ENCODE data around the gene C22orf23.
A peak's percentile ranks its signal among the peaks of the same experiment; 100 is the strongest.

Gene C22orf23

DNA sequence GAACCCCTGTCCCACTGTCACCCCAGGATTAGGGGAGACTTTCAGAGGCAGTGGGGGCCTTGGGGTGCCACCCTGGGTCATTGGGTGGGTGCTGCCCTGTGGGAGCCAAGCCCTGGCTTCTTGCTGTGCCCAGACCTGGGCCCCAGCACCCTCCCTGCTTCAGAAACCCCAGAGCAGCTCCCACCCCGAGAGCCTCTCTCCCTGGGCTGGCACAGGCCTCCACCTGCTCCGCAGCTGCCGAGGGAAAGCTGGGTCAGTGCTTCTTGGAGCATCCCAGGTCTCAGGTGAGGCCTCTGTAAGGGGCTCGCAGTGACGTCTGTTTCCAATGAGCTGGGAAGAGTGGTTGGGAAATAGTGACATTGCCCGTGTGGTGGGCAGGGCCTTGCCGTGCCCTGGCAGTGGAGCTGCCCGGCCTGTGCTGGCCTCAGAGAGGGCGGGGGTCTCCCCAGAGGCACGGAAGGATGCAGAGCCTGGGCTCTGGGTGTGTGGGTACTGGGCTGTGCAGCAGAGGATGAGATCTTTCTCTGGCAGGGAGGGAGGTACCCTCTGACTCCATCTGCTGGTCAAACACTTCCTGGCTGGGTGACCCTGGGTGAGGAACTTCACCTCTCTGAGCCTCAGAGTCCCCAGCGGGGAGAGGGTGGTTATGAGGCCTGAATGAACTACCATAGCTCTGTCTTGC, 23.0 kb downstream of the C22orf23 start:
- peak; percentile 62 for DNase-seq (ENCODE audit: low read depth)
- TF ChIP-seq CTCF (conservative IDR thresholded peaks at IDR 0.05; ENCODE audit: low read depth, low read length): peak; percentile 71
- H3K4me3 ChIP-seq (ENCODE audit: low read depth, low read length): no peak overlapping the region

- DNase-seq (ENCODE audit: low read depth): no peak
- TF ChIP-seq CTCF (conservative IDR thresholded peaks at IDR 0.05; ENCODE audit: low read depth, low read length): no peak
- no peak overlapping the region for H3K4me3 ChIP-seq (ENCODE audit: low read depth, low read length)
These were observed 24.0 kb downstream of the C22orf23 start for GRCh38 chr22:37929390-37929789.

DNA sequence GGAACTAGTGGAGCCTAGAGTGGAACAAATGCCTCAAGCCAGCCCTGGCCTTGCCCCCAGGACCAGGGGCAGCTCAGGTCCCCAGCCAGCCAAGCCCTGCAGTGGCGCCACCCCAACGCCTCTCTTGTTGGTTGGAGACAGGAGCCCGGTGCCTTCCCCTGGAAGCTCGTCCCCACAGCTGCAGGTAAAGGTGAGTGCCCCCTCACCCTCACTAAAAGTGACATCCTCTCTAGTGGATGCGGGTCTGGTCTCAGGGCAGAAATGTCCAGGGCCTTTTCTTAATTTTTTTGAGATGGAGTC, 25.8 kb downstream of the C22orf23 start:
- no peak overlapping the region for H3K4me3 ChIP-seq (ENCODE audit: low read depth, low read length)
- TF ChIP-seq CTCF (conservative IDR thresholded peaks at IDR 0.05; ENCODE audit: low read depth, low read length): no peak
- DNase-seq (ENCODE audit: low read depth): no peak

DNA sequence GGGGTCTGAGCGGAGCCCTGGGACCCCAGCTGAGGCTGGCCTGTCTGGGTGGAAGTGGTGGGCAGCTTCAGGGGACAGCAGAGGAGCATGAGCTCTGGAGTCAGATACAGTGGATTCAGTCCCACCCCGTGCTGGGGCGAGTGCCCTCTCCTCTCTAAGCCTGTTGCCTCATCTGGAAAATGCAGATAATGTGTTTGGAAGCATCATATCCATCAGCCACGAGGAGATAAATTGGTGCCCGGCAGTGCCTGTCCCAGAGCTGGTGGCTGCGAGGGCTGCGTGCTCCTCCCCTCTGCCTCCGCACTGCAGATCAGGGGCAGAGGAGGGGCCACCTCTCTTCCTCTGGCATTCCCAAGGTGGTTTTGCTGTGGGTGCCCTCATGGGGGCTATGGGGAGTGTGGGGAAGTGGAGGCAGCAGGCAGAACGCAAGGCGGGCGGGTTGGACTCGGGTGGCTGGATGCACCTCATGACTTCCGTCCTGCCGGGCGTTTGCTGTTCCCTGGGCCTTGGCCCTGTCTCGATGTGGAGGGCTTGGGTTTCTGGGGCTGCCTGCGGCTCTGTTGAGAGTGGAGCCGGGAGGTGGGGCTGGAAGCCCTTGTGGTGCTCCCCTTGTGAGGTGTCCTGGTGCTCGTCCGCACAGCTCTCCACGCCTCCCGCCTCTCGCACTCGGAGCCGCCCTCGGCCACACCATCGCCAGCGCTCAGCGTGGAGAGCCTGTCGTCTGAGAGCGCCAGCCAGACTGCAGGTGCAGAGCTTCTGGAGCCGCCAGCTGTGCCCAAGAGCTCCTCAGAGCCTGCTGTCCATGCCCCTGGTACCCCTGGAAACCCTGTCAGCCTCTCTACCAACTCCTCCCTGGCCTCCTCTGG, 26.4 kb downstream of the C22orf23 start:
- no peak for TF ChIP-seq CTCF (conservative IDR thresholded peaks at IDR 0.05; ENCODE audit: low read depth, low read length)

DNA sequence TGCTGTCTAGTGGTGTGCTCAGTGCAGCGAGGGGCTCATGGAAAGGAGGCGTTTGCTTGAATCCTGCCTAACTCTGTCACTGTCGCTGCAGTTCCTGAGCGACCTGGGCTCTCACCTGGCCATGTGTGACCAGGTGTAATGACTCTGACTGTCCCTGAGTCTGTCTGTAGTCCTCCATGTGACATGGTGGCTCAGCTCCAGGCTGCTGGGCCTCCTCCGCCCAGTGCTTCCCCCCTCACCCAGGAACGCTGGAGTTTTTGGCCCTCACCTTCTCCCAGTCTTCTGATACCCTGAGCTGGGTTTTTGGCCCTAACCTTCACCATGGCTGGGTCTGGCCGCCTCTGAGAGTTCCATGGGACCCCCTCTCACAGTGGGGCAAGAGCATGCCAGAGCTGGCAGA, 27.0 kb downstream of the C22orf23 start:
- DNase-seq (ENCODE audit: low read depth): no peak
- H3K4me3 ChIP-seq (ENCODE audit: low read depth, low read length): no peak overlapping the region
- no peak for TF ChIP-seq CTCF (conservative IDR thresholded peaks at IDR 0.05; ENCODE audit: low read depth, low read length)

More for the DNA sequence above, 26.4 kb downstream of the C22orf23 start:
- no peak for DNase-seq (ENCODE audit: low read depth)
- no peak overlapping the region for H3K4me3 ChIP-seq (ENCODE audit: low read depth, low read length)

GRCh38 chr22:37925767-37926166, 27.6 kb downstream of the C22orf23 start:
- no peak for TF ChIP-seq CTCF (conservative IDR thresholded peaks at IDR 0.05; ENCODE audit: low read depth, low read length)
- no peak for DNase-seq (ENCODE audit: low read depth)
- H3K4me3 ChIP-seq (ENCODE audit: low read depth, low read length): no peak overlapping the region

All from choroid plexus epithelial cell (primary cell).